OCI-LY7 (cell line): ENCODE results near the gene PELI1.

Experiments used
- EZH2phosphoT487 ChIP-seq: fragments of 200-600 bp; sonication (generic); IDR thresholded peaks from 2 replicates; pipeline ENCODE4 v1.6.1; 2018; ENCODE audit warnings: low read depth, borderline replicate concordance, mild to moderate bottlenecking, mixed run types, antibody characterized with exemption, low read length, moderate library complexity, mixed read lengths
- TF ChIP-seq, protein P1 (sequence below): fragments of 200-600 bp; sonication (generic); conservative IDR thresholded peaks from 2 replicates; pipeline ENCODE4 v1.5.1; 2014; ENCODE audit warnings: mild to moderate bottlenecking, antibody characterized with exemption, low read length, moderate library complexity, mixed read lengths

DNA sequence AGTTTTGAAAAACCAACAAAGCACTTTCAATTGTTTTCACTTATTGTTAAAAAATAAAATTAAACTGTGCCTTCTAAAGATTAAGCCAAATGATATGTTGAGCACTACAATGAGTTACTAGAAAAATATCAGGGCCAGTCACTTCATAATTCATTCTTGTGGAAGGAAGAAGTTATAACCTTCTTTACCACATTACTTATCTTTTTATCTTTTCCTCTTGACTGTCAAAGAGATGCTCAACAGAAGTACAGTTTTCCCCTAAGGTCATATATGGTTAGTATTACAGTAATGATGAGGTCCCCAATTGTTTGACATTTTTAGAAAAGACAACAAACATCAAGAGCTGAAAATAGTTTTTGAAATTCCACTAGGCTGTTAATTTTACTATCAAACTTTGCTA is 9.4 kb downstream of the PELI1 start:
- TF ChIP-seq, protein P1, sequence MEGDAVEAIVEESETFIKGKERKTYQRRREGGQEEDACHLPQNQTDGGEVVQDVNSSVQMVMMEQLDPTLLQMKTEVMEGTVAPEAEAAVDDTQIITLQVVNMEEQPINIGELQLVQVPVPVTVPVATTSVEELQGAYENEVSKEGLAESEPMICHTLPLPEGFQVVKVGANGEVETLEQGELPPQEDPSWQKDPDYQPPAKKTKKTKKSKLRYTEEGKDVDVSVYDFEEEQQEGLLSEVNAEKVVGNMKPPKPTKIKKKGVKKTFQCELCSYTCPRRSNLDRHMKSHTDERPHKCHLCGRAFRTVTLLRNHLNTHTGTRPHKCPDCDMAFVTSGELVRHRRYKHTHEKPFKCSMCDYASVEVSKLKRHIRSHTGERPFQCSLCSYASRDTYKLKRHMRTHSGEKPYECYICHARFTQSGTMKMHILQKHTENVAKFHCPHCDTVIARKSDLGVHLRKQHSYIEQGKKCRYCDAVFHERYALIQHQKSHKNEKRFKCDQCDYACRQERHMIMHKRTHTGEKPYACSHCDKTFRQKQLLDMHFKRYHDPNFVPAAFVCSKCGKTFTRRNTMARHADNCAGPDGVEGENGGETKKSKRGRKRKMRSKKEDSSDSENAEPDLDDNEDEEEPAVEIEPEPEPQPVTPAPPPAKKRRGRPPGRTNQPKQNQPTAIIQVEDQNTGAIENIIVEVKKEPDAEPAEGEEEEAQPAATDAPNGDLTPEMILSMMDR: no peak
- no peak for TF ChIP-seq EZH2phosphoT487
